GM12878 (cell line): ENCODE results near the gene CHRDL2. TPM values are rescaled to one million over a fixed set of nuclear protein-coding genes. Genes with fewer than 3 reads are reported as not detected.

Source experiments
- CBX5 ChIP-seq: sonication (generic); IDR thresholded peaks from 2 replicates; pipeline ENCODE4 v1.6.1; 2016; ENCODE audit warnings: low read depth, moderate library complexity, mild to moderate bottlenecking, inconsistent platforms
- CEBPB ChIP-seq, 2 experiments: fragments of 150-350 bp in 1 of 2; IDR thresholded peaks; 2 replicates each; pipeline ENCODE4 v1.6.1; 2012 to 2014; ENCODE audit warnings: low read depth in 2 of 2, low read length in 2 of 2, borderline replicate concordance in 1 of 2, inconsistent platforms in 1 of 2
- ETV6 ChIP-seq, 2 experiments: fragments of 450-650 bp in 1 of 2; IDR thresholded peaks in 1 of 2; conservative IDR thresholded peaks in 1 of 2; 2 replicates each; pipeline ENCODE4 v1.6.1; 2014; ENCODE audit warnings: antibody characterized with exemption in 1 of 2, borderline replicate concordance in 1 of 2, low read depth in 1 of 2, mild to moderate bottlenecking in 1 of 2, moderate library complexity in 1 of 2
- HSF1 ChIP-seq: fragments of 150-350 bp; IDR thresholded peaks from 2 replicates; pipeline ENCODE4 v1.6.1; 2014; ENCODE audit warnings: mild to moderate bottlenecking, low read depth, low read length
- USF1 ChIP-seq: IDR thresholded peaks from 2 replicates; pipeline ENCODE4 v1.6.1; 2011; ENCODE audit warnings: borderline replicate concordance, low read depth, mild to moderate bottlenecking, moderate library complexity, mixed read lengths, low read length; ENCODE audit not compliant: insufficient read depth; ENCODE audit errors: extremely low read length
- ZBTB11 ChIP-seq: fragments of 450-650 bp; formaldehyde crosslinking; IDR thresholded peaks from 2 replicates; pipeline ENCODE4 v1.5.0; 2022; ENCODE audit warnings: mild to moderate bottlenecking, missing genetic modification characterization
- ZNF274 ChIP-seq: IDR thresholded peaks from one replicate; pipeline ENCODE4 v1.8.0; 2011; ENCODE audit not compliant: insufficient read length, insufficient read depth
- polyA plus RNA-seq, 11 experiments: library from polyadenylated mRNA; depleted of rRNA in 4 of 11; unstranded in 6 of 11; stranded (reverse) in 5 of 11; fragments of >200 nt; fragmentation: Nextera tagmentation in 4 of 11; fragmentation: Illumina TruSeq in 1 of 11; extraction: Ambion mirVana in 4 of 11; extraction: Trizol in 1 of 11; gene quantifications; 1 replicate in 1 of 11; 2 replicates in 10 of 11; pipeline versions ENCODE4 v1.2.1 to v1.2.3, GENCODE V29; 2011 to 2016; ENCODE audit warnings: inconsistent platforms in 2 of 11, missing spikeins in 2 of 11, low read depth in 1 of 11
- total RNA-seq, 4 experiments: library from RNA; depleted of rRNA in 3 of 4; stranded (reverse); fragments of >200 nt in 3 of 4; fragmentation: Illumina TruSeq in 1 of 4; extraction: Trizol in 1 of 4; gene quantifications; 2 replicates each; pipeline versions ENCODE4 v1.2.1 to v1.2.3, GENCODE V29; 2013 to 2021

CHRDL2 gene
- total and polyA plus RNA-seq, 10 of the 15 experiments (the other 5 are each of a cell fraction or from before 2014, with no cell fraction given) = not detected

GRCh38 chr11:74695705-74696280 is 35.4 kb downstream of the CHRDL2 start (continued):
- no peak for TF ChIP-seq HSF1
- TF ChIP-seq CEBPB (IDR thresholded peaks at IDR 0.05; ENCODE audit: borderline replicate concordance in 1 of 2, low read depth in 2 of 2, low read length in 2 of 2) = no peak
- no peak for TF ChIP-seq CBX5
- no peak for TF ChIP-seq USF1
- no peak for TF ChIP-seq ZNF274
- TF ChIP-seq ETV6 (conservative IDR thresholded peaks at IDR 0.05 in 1 of 2, IDR thresholded peaks at IDR 0.05 in 1 of 2; ENCODE audit: borderline replicate concordance in 1 of 2, low read depth in 1 of 2) = no peak
- TF ChIP-seq ZBTB11 (CRISPR knock-in tag) = no peak
